ENCODE results near the gene CTNNA3. TPM values are rescaled to one million over a fixed set of nuclear protein-coding genes. Genes with fewer than 3 reads are reported as not detected.
"Not testable (repeated sequence)": the region's sequence is repeated elsewhere in the genome, so short reads cannot be mapped to it uniquely, and the experiment has no call there.

Gene CTNNA3
- total RNA-seq, 2 donors from 2014 or later, result 3.2 to 7.2 TPM

- Histone ChIP-seq H3K9me3 (ENCODE audit: control insufficient read depth, low read length) (peaks cover 5% of the 10 kb centered on the region), H3K36me3 (ENCODE audit: control insufficient read depth, insufficient read depth, low read length) (no peaks in the 10 kb centered on the region), H3K4me1 (ENCODE audit: control insufficient read depth, insufficient read depth, low read length) (no peaks in the 10 kb centered on the region), H3K4me3 (ENCODE audit: low read length) (no peak overlapping the region), H3K27me3 (ENCODE audit: control insufficient read depth, insufficient read depth, low read length, poor library complexity, severe bottlenecking) (no peaks in the 10 kb centered on the region), H3K9ac (ENCODE audit: extremely low read depth, low read length, poor library complexity, severe bottlenecking) (no peak overlapping the region), H3K27ac (ENCODE audit: low read depth, low read length) (no peak overlapping the region)
- DNase-seq, result no peak
- H3K36me3 Mint-ChIP-seq (ENCODE audit: low read depth), result no peaks in the 10 kb centered on the region
- H3K27ac Mint-ChIP-seq, result no peak overlapping the region
- H3K4me3 Mint-ChIP-seq, result no peak overlapping the region
- peaks cover 21% of the 10 kb centered on the region for H3K9me3 Mint-ChIP-seq
- H3K4me1 Mint-ChIP-seq, result peaks cover 17% of the 10 kb centered on the region
- peaks cover 1% of the 10 kb centered on the region for H3K27me3 Mint-ChIP-seq (ENCODE audit: insufficient read depth)
- 89 to 100% methylated on average over 2 of the region's 2 CpGs for WGBS, 2 experiments (ENCODE audit: insufficient coverage in 1 of 2, insufficient read length in 1 of 2)
- TF ChIP-seq CTCF (conservative IDR thresholded peaks at IDR 0.05), result no peak
Measured at GRCh38 chr10:67696679-67697078, 684 bp upstream of the CTNNA3 start.

GRCh38 chr10:67695555-67695954 is 440 bp downstream of the CTNNA3 start:
- H3K4me1 Mint-ChIP-seq, result peaks cover 17% of the 10 kb centered on the region
- H3K27me3 ChIP-seq (ENCODE audit: control insufficient read depth, insufficient read depth, low read length, poor library complexity, severe bottlenecking), result no peaks in the 10 kb centered on the region
- WGBS, 2 experiments (ENCODE audit: insufficient coverage in 1 of 2, insufficient read length in 1 of 2), result 90 to 100% methylated on average over 2 to 5 of the region's 5 CpGs
- H3K36me3 ChIP-seq (ENCODE audit: control insufficient read depth, insufficient read depth, low read length), result no peaks in the 10 kb centered on the region
- no peaks in the 10 kb centered on the region for H3K4me1 ChIP-seq (ENCODE audit: control insufficient read depth, insufficient read depth, low read length)
- no peak for DNase-seq
- H3K36me3 Mint-ChIP-seq (ENCODE audit: low read depth), result no peaks in the 10 kb centered on the region
- H3K9ac ChIP-seq (ENCODE audit: extremely low read depth, low read length, poor library complexity, severe bottlenecking), result no peak overlapping the region
- H3K9me3 Mint-ChIP-seq, result peaks cover 20% of the 10 kb centered on the region
- peaks cover 5% of the 10 kb centered on the region for H3K9me3 ChIP-seq (ENCODE audit: control insufficient read depth, low read length)
- H3K27me3 Mint-ChIP-seq (ENCODE audit: insufficient read depth), result no peaks in the 10 kb centered on the region
- H3K4me3 Mint-ChIP-seq, result no peak overlapping the region
- H3K27ac ChIP-seq (ENCODE audit: low read depth, low read length), result no peak overlapping the region
- no peak overlapping the region for H3K27ac Mint-ChIP-seq
- no peak for TF ChIP-seq CTCF (conservative IDR thresholded peaks at IDR 0.05)
- no peak overlapping the region for H3K4me3 ChIP-seq (ENCODE audit: low read length)

- H3K9me3 ChIP-seq (ENCODE audit: control insufficient read depth, low read length); H3K9ac ChIP-seq (ENCODE audit: extremely low read depth, low read length, poor library complexity, severe bottlenecking); H3K27me3 Mint-ChIP-seq (ENCODE audit: insufficient read depth); H3K27me3 ChIP-seq (ENCODE audit: control insufficient read depth, insufficient read depth, low read length, poor library complexity, severe bottlenecking); H3K4me3 ChIP-seq (ENCODE audit: low read length); H3K4me3 Mint-ChIP-seq; H3K36me3 Mint-ChIP-seq (ENCODE audit: low read depth); H3K27ac ChIP-seq (ENCODE audit: low read depth, low read length); H3K36me3 ChIP-seq (ENCODE audit: control insufficient read depth, insufficient read depth, low read length); DNase-seq; H3K27ac Mint-ChIP-seq; H3K4me1 ChIP-seq (ENCODE audit: control insufficient read depth, insufficient read depth, low read length): not testable (repeated sequence)
- peaks cover 18% of the 10 kb centered on the region for H3K9me3 Mint-ChIP-seq
- WGBS, 2 experiments (ENCODE audit: insufficient coverage in 1 of 2, insufficient read length in 1 of 2), result 97% methylated on average over 5 of the region's 25 CpGs; no CpG with 5 or more reads in 1 of the 2 experiments
- H3K4me1 Mint-ChIP-seq, result peaks cover 21% of the 10 kb centered on the region
Measured at GRCh38 chr10:67691861-67692260, 4.1 kb downstream of the CTNNA3 start.

- not testable (repeated sequence) for H3K27ac Mint-ChIP-seq; H3K9ac ChIP-seq (ENCODE audit: extremely low read depth, low read length, poor library complexity, severe bottlenecking); H3K27ac ChIP-seq (ENCODE audit: low read depth, low read length); H3K4me3 ChIP-seq (ENCODE audit: low read length); H3K9me3 ChIP-seq (ENCODE audit: control insufficient read depth, low read length); H3K27me3 ChIP-seq (ENCODE audit: control insufficient read depth, insufficient read depth, low read length, poor library complexity, severe bottlenecking); H3K36me3 Mint-ChIP-seq (ENCODE audit: low read depth); H3K4me3 Mint-ChIP-seq; DNase-seq; H3K36me3 ChIP-seq (ENCODE audit: control insufficient read depth, insufficient read depth, low read length); H3K27me3 Mint-ChIP-seq (ENCODE audit: insufficient read depth); H3K4me1 ChIP-seq (ENCODE audit: control insufficient read depth, insufficient read depth, low read length)
- 92 to 96% methylated on average over 2 to 6 of the region's 7 CpGs for WGBS, 2 experiments (ENCODE audit: insufficient coverage in 1 of 2, insufficient read length in 1 of 2)
- H3K9me3 Mint-ChIP-seq, result peaks cover 23% of the 10 kb centered on the region
- peaks cover 16% of the 10 kb centered on the region for H3K4me1 Mint-ChIP-seq
Measured at GRCh38 chr10:67690540-67690939, 5.5 kb downstream of the CTNNA3 start.

- DNase-seq; H3K27ac ChIP-seq (ENCODE audit: low read depth, low read length); H3K4me3 Mint-ChIP-seq; H3K4me1 Mint-ChIP-seq; H3K27me3 Mint-ChIP-seq (ENCODE audit: insufficient read depth); H3K36me3 Mint-ChIP-seq (ENCODE audit: low read depth); H3K4me3 ChIP-seq (ENCODE audit: low read length); H3K27me3 ChIP-seq (ENCODE audit: control insufficient read depth, insufficient read depth, low read length, poor library complexity, severe bottlenecking); H3K9ac ChIP-seq (ENCODE audit: extremely low read depth, low read length, poor library complexity, severe bottlenecking); H3K27ac Mint-ChIP-seq; H3K4me1 ChIP-seq (ENCODE audit: control insufficient read depth, insufficient read depth, low read length); H3K36me3 ChIP-seq (ENCODE audit: control insufficient read depth, insufficient read depth, low read length): not testable (repeated sequence)
- WGBS, 2 experiments (ENCODE audit: insufficient coverage in 1 of 2, insufficient read length in 1 of 2), result 94 to 100% methylated on average over 7 to 8 of the region's 8 CpGs
- H3K9me3 ChIP-seq (ENCODE audit: control insufficient read depth, low read length), result peaks cover 27% of the 10 kb centered on the region
- H3K9me3 Mint-ChIP-seq, result peaks cover 34% of the 10 kb centered on the region
Measured at GRCh38 chr10:67684140-67684539, 11.9 kb downstream of the CTNNA3 start.
